Measurements from ENCODE around the gene CRHR1.

CRHR1 gene

DNA sequence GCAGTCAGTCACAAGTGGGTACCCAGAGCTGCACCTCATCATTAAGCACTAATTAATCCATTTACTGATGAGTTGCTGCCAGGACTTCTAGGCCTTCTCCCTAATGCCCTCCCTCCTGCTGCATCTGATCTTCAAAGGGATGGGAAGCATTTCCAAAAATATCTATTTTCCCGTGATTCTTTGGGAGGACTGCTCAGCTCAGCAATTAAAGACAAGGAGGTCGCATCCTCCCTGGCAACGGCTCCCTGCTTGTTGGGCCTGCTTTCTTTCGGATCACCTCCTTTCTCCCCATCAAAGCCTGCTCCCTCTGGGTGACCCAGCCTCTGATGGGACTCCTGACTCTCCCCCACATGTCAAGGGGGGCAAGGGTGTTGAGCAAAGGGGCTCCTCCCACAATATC lies 34.6 kb downstream of the CRHR1 start:
- DNase-seq (ENCODE audit: insufficient read length, low spot score) (no peak), FAIRE-seq (no peak)

DNA sequence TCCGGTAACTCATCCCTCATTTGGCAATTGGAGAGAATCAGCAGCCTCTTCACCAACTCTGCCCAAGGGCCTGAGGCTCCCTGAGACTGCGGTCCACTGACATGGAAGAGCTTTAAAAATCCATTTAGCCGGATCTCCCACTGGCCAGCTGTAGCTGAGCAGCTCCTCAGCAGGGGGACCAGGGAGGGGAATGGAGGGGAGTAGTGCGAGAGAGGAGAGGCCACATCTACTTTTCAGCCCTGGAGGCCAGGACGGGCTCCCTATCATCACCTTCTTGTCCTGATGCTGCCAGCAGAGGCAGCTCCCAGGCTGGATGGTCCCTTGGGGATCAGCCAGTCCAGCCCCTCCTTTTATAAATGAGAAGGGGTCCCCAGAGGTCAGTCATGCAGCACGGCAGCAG lies 35.5 kb downstream of the CRHR1 start:
- FAIRE-seq, result no peak

DNA sequence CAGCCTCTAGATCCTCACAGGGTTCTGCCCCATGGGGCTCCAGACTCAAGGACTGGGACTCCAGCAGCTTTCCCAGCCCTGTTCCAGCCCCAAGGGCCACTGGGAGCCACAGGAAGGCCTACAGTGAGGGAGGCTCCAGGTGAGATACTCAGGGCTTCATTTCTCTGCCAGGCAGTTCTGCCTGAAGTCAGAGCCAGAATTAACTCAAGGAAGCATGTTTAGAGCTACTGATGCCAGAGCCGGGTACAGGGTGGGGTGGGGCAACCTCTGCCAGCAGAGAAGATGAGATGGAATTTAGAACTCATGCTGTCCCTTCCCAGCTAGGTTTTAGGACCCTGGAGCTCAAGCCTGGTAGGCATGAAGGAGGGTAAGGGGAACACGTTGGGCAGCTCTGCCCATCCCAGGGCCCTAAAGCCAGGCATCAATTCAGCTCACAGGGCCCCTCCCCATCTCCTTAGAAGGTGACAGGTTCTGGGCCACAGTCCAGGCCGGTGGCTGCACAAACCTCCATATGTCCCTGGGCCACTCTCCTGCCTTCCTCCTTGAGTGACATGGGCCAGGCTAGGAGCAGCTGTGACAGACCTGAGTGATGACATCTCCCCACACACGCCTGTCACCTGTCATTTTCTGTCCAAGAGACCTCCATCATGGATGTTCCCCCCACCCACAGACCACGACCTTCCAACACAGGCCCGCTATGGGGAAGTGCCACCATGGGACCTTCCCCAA lies 36.1 kb downstream of the CRHR1 start:
- FAIRE-seq (no peak), DNase-seq (ENCODE audit: insufficient read length, low spot score) (no peak)

More for the DNA sequence above, 35.5 kb downstream of the CRHR1 start:
- no peak for DNase-seq (ENCODE audit: insufficient read length, low spot score)

DNA sequence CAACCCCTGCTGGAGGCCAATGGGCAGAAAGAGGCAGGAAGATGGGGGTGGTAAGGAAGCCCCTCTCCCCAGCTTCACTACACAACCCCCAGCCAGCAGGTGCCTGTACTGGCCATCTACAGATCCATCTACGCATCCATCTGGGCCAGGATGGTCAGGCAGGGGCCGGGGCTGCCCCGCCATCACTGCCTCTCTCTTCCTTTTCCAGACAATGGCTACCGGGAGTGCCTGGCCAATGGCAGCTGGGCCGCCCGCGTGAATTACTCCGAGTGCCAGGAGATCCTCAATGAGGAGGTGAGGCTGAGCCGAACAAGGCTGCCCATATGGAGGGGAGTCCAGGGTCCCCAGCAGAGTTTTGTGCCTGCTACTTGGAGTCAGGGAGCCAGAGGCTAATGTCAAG lies 37.0 kb downstream of the CRHR1 start:
- no peak for DNase-seq (ENCODE audit: insufficient read length, low spot score)

GRCh38 chr17:45823598-45823997 lies 39.5 kb downstream of the CRHR1 start:
- FAIRE-seq (no peak), DNase-seq (ENCODE audit: insufficient read length, low spot score) (no peak)

More for the DNA sequence above, 37.0 kb downstream of the CRHR1 start:
- FAIRE-seq, result no peak

- FAIRE-seq (no peak), DNase-seq (ENCODE audit: insufficient read length, low spot score) (no peak)
Observed at GRCh38 chr17:45824475-45824874, 40.4 kb downstream of the CRHR1 start.

DNA sequence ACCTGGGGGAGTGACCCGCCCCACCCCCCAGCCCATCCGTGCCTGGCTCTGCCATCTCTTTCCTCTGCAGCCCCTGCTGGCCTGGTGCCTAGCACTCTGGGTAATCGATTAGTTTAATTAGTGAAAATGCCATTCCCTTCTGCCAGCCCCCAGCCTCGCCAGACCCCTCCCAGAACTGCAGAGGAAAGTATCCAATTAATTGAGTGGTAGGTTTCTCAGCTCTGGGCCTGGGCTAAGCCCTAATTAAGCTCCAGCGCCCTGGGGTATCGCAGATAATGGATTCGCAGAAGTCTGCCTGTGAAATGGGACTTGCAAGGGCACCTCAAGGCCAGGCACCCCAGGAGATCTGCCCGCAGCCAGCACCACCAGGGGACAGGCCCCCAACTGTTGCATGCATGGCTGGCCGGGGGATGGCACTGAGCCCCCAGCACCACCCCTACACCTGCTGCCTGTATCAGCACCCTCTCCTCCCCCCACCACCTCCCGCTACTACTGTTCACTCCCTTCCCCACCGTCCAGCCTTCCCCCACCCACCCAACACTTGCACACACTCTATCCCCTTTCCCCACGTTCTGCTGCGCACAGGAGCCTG lies 40.9 kb downstream of the CRHR1 start:
- DNase-seq (ENCODE audit: insufficient read length, low spot score) (no peak), FAIRE-seq (no peak)

DNA sequence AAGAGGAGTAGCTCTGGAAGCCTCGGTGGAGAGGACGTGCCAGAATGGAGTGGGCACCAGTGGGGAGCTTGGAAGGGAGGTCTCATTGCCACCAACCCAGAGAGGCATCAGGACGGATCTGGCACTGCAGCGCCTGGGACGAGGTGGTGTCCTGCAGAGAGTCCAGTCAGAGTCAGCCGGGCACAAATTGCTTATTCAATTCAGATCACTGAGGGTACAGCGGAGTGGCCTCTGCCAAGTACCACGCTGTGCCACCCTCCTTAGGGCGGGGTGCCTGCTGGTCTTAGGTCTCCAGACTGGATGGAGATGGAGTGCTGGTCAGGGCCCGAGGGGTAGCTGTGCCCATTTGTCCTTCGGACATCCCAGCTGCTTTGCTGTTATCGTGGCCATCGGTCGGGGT lies 41.7 kb downstream of the CRHR1 start:
- DNase-seq (ENCODE audit: insufficient read length, low spot score) (no peak), FAIRE-seq (no peak)

- no peak for DNase-seq (ENCODE audit: insufficient read length, low spot score)
- no peak for FAIRE-seq
Observed at GRCh38 chr17:45826919-45827588, 42.9 kb downstream of the CRHR1 start.

DNA sequence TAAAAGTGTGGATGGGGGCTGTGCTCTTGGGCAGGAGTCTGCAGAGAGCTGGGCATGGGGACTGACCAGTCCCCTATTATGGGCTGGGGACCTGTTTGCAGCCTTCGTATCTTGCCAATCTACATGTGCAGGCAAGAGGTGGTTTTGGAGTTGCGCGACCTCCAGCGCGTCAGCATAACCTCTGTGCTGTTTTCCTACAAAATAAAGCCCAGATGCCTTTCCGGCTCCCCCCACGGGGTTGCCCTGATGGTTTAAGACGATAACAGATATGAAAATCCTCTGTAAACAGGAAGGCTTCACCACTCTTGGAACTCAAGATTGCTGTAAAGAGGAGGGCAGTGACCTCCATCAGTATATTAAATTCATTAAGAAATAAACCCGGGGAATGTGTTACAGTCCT lies 44.1 kb downstream of the CRHR1 start:
- DNase-seq (ENCODE audit: insufficient read length, low spot score) (no peak), FAIRE-seq (no peak)

- FAIRE-seq (peak; percentile 80), DNase-seq (ENCODE audit: insufficient read length, low spot score) (peak; percentile 66)
Observed at GRCh38 chr17:45828582-45829133, 44.5 kb downstream of the CRHR1 start.

DNA sequence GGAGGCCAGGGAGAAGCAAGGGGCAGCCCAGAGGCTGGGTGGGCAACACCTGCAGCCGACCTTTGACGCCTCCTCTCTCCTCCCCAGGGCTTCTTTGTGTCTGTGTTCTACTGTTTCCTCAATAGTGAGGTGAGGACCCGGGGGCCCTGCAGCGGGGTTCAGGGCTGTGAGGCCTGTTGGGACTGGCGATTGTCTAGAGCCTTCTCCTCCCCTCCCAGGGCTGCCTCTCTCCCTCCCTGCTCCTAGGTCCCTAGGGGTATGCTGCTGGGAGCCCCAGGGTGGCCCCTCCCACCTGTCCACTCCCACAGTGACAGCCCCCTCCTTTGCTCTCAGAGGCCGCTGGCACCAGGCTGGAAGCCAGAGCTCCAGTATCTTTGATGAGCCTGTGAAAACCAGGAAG lies 49.8 kb downstream of the CRHR1 start:
- no peak for FAIRE-seq

GRCh38 chr17:45834471-45835396 lies 50.6 kb downstream of the CRHR1 start:
- FAIRE-seq, result peak; percentile 62
- DNase-seq (ENCODE audit: insufficient read length, low spot score), result peak; percentile 43

More for the DNA sequence above, 49.8 kb downstream of the CRHR1 start:
- no peak for DNase-seq (ENCODE audit: insufficient read length, low spot score)

DNA sequence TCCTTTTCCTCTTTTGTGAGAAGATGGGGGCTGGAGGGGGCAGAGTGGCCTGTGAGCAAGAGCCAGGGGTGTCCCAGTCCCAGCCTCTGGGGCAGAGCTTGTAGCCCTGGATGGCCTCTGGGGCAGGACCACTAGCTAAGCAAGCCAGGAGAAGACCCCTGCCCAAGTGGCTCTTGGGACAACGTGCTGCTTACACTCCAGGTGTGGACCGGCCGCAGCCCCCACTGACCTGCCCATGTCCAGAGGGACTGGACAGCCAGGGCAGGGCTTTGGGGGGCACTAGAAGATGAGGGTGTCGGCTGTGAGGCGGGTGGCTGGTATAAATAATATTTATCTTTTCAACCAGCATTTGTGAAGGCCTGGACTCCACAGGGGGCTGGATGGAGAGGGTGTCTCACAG lies 51.4 kb downstream of the CRHR1 start:
- FAIRE-seq (no peak), DNase-seq (ENCODE audit: insufficient read length, low spot score) (no peak)

DNA sequence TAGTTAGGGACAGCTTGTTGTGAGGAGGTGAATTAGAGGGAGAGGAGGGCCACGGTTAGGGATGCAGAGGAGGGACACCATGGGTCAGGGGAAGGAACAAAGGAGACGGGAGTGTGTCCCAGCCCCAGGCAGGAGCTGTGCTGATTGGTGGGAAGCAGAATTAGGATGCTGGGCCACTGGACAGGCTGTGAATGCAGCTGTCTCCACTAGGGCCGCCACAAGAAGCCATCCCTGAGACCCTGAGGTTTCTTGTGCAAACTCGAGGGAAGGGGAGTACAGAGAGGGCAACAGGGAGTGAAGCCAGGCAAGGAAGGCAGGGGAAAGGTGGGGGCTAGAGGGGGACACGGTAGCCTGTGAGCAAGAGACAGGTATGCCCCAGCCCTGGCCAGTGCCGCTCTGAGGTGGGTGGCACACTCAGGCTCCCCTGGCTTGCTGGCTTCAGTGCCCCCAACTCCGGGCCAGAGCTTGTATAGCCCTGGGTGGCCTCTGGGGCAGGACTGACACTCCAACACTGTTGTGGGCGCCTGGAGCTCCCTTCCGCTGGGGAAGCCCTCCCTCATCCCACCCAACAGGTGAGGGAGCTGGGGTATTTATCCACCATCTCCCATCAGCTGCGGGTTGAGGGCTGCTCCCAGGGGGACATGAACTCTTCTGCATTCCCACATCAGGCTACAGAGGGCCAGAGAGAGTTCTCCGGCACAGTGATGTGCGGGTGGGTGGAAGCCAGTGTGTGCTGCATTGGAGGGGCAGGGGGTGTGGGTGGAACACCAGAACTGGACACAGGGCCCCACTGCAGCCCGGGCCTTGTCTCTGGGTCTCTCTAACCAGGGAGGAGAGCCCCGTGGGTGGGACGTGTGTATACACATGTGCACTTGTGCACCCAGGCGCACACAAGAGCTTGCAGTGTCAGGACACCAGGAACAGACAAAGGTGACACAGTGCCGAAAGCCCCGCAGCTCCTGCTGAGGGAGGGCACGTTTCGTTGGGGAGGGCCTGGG lies 52.2 kb downstream of the CRHR1 start:
- FAIRE-seq (no peak), DNase-seq (ENCODE audit: insufficient read length, low spot score) (no peak)

DNA sequence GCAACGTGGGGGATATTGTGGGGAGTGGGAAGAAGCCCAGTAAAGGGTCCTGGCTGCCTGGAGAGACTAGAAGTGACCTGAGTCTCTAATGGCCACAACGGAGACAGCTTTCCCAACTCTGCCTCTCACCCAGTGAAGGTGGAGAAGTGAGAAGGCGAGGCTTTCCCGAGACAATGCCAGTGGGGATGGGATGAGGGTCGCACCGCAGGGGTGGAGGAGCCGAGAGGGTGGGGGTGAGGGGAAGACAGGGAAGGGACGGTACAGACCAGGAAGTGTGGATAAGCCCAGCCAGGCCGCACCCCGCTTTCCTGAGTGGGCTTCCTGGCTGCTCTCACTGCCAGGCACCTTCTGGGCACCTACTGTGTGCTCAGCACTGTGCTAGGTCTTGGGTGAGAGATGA lies 53.1 kb downstream of the CRHR1 start:
- FAIRE-seq (no peak), DNase-seq (ENCODE audit: insufficient read length, low spot score) (no peak)

GRCh38 chr17:45837603-45838002 lies 53.5 kb downstream of the CRHR1 start:
- DNase-seq (ENCODE audit: insufficient read length, low spot score), result no peak
- FAIRE-seq, result no peak

DNA sequence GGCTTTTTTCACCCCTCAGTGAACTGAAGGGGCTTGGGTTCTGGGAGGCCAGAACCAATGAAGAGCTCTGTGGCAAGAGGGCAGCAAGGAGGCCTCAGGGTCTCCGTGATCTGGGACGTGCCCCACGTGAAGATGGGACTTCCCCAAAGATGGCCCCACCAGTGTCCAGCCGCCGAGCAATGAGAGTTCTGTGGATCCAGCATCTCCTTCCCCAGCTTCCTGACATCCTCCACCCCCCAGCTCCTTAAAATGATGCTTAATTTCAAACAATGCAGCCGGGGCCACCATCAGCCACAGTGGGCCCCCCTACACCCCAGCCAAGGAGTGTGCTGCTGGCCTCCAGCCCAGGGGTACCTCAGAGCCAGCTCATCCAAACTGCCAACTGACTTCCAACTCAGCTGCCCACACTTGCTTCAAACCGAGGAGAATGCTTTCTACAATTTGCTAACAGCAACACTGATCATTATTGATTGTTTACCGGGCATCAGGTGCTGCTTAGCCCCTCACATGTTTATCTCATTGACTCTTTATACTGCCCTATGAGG lies 54.7 kb downstream of the CRHR1 start:
- no peak for FAIRE-seq
- DNase-seq (ENCODE audit: insufficient read length, low spot score), result no peak

GRCh38 chr17:45839442-45839841 lies 55.3 kb downstream of the CRHR1 start:
- FAIRE-seq (no peak), DNase-seq (ENCODE audit: insufficient read length, low spot score) (no peak)

Measured in HTR-8/SVneo (cell line).